ENCODE measurements around the gene ACTN4.
"Not testable (repeated sequence)": the region's sequence is repeated elsewhere in the genome, so short reads cannot be mapped to it uniquely, and the experiment has no call there.

Gene ACTN4

DNA sequence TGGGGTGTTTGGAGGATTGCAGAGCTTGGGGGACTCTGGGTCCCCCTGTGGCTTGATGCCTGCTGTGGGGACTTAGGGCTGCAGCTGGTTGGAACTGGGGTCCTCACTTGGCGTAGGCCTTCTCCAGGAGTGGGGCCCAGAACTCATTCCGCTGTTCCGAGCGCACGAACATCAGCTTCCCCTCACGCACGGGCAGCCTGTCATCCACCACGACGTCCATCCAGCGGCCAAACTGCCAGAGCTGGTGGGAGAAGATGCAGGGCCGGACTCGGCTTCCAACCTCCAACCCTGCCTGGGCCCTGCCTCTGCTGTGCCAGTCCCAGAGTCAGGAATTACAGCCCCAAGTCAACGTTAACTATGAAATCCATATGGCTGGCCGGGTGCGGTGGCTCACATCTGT lies 94.2 kb downstream of the ACTN4 start:
- FAIRE-seq: no peak

DNA sequence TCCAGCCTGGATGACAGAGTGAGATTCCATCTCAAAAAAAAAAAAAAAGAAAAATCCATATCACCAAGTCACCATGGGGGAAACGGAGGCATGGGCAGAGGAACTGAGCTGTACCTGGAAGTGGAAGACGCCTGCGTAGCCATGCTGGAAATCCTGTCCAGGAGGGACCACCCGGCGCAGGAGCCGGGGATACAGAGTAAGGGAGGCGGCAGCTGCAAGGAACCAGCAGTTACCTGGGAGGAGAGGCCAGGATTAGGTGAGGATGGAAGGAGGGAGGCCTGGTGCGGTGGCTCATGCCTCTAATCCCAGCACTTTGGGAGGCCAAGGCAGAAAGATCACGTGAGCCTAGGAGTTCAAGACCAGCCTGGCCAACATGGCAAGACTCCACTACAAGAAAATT lies 94.8 kb downstream of the ACTN4 start:
- FAIRE-seq: no peak

DNA sequence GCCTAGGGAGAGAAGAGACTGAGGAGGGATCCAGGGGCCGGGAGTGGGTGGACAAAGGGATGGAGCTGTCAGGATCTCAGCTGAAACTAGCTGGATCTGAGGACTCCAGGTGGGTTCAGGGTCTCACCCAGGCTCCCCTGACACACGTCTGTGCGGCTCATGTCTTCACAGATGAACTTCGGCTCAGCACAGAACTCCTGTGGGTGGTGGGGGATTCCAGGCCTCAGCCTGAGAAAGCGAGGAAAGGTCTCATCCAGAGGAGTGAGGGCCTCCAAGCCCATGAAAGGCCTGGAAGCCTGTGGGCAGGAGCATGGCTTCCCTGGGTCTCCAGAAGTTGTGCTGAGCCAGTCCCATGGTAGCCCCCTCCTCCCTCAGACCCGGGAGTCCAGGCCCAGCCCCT lies 95.5 kb downstream of the ACTN4 start:
- no peak for FAIRE-seq

DNA sequence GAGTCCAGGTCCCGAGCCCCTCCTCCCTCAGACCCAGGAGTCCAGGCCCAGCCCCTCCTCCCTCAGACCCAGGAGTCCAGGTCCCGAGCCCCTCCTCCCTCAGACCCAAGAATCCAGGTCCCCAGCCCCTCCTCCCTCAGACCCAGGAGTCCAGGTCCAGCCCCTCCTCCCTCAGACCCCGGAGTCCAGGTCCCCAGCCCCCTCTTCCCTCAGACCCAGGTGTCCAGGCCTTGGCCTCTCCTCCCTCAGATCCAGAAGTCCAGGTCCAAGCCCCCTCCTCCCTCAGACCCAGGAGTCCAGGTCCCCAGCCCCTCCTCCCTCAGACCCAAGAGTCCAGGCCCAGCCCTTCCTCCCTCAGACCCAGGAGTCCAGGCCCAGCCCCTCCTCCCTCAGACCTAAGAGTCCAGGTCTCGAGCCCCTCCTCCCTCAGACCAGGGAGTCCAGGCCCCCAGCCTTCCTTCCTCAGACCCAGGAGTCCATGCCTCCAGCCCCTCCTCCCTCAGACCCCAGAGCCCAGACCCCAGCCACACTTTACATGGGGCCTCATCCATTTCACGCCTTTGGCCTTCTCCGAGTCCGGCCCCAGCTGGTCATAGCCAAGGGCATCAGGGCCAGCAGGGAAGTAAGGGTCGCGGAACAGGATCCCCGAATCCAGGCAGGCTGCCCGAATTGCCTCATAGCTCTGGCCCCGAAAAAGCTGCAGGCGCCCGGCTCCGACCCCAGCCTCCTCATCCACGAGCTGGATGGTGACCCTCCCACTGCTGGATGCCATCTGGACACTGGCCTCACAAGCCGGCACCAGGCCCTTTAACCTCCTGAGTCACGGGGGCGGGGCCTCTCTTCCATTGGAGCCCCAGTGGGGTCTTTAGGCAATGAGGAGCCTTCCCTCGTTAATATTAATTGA lies 96.2 kb downstream of the ACTN4 start:
- FAIRE-seq: no peak

DNA sequence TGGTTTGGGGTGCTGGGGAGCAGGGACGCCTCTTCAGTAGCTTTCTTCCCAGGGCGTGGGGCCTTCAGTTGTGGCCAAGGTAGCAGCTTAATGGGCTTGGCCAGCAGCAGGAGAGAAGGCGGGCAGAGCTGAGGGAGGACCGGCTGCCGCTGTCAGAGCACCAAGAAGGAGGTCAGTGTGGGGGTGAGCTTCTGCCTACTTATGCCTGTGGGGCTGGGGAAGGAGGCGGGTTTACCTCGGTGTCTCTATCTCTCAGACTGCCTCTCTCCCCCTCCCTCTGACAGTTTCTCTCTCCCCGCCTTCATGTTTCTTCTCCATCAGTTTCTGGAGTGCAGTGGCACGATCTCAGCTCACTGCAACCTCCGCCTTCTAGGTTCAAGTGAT lies 96.8 kb downstream of the ACTN4 start, which contains the start of gene CAPN12:
CAPN12 (minus strand) TSS at position 177 of the 384 bp plus-strand sequence. CDS start 309 bp downstream, outside the sequence.
- no peak for FAIRE-seq

DNA sequence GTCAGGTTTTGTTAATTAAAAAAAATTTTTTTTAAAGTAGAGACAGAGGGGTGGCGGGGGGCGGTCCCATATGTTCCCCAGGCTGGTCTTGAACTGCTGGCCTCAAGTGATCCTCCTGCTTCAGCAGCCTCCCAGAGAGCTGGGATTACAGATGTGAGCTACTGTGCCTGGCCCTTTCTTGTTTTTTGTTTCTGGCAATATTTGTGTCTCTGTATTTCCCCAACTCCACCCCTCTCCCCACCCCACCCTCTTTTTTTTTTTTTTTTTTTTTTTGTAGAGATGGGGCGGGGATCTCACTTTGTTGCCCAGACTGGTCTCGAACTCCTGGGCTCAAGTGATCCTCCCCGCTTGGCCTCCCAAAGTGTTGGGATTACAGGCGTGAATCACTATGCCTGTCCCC lies 97.4 kb downstream of the ACTN4 start:
- no peak for FAIRE-seq

DNA sequence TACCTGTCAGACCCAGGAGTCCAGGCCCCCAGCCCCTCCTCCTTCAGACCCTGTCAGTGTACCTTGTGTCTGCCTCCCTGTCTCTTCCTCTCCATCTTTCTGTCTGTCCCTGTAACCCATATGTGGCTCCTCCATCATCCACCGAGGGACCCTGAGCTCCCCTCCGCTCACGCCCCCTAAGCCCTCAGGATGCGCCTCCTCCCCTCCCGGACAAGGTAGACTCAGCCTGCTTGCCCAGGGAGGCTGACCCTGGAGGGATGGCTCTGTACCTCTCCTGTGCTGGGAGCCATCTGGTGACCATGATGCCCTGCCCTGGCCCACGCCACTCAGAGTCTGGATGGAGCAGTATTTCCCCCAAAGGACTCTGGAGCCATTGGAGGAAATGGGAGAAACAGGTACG lies 97.9 kb downstream of the ACTN4 start:
- no peak for FAIRE-seq

DNA sequence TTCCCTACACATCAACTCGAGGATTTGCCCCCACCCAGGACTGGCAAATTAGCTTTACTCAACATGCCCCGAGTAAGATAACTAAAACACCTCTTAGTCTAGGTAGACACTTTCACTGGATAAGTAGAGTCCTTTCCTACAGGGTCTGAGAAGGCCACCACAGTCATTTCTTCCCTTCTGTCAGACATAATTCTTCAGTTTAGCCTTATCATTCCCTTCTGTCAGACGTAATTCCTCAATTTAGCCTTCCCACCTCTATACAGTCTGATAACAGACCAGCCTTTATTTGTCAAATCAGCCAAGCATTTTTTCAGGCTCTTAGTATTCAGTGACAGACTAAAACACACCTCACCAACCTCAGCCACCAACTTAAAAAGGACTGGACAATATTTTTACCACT lies 106.3 kb downstream of the ACTN4 start:
- not testable (repeated sequence) for FAIRE-seq

DNA sequence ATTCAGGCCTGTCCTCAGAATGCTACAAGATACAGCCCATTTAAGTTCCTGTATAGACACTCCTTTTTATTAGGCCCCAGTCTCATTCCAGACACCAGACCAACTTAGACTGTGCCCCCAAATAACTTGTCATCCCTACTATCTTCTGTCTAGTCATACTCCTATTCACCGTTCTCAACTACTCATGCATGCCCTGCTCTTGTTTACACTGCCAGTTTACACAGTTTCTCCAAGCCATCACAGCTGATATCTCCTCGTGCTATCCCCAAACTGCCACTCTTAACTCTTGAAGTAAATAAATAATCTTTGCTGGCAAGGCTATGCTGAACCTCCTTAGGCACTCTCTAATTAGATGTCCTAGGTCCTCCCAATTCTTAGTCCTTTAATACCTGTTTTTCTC lies 106.7 kb downstream of the ACTN4 start:
- not testable (repeated sequence) for FAIRE-seq

DNA sequence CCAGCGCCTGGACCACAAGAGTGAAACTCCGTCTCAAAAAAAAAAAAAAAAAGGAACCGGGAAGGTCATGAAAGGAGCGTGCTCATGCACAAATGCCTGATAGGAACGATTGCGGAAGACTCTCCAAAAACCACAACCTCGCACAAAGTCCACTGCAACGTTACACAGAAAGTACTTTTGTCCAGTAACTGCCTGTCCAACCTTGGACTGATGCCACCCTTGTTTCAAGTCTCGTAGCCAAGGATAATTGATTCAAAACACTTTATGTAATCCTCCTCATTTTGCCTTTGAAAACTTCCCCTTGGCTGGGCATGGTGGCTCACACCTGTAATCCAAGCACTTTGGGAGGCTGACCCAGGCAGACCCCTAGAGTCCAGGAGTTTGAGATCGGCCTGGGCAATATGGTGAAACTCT lies 112.1 kb downstream of the ACTN4 start:
- no peak for FAIRE-seq

DNA sequence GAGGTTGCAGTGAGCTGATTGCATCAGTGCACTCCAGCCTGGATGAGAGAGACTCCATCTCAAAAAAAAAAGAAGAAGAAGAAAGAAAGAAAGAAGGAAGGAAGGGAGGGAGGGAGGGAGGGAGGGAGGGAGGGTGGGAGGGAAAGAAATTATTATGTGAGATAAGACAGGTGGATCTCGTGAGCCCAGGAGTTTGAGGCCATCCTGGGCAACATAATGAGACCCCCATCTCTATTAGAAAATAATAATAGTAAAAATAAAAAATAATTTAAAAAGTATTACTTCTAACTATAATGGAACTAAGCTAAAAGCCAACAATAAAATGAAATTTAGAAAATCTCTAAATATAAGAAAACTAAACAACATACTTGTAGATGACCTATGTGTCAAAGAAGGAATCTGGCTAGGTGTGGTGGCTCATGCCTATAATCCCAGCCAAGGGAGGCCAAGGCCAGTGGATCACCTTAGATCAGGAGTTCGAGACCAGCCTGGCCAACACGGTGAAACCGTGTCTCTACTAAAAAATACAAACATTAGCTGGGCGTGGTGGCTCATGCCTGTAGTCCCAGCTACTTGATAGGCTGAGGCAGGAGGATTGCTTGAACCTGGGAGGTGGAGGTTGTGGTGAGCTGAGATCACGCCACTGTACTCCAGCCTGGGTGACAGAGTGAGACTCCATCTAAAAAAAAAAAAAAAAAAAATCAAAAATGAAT lies 113.5 kb downstream of the ACTN4 start:
- FAIRE-seq: not testable (repeated sequence)

DNA sequence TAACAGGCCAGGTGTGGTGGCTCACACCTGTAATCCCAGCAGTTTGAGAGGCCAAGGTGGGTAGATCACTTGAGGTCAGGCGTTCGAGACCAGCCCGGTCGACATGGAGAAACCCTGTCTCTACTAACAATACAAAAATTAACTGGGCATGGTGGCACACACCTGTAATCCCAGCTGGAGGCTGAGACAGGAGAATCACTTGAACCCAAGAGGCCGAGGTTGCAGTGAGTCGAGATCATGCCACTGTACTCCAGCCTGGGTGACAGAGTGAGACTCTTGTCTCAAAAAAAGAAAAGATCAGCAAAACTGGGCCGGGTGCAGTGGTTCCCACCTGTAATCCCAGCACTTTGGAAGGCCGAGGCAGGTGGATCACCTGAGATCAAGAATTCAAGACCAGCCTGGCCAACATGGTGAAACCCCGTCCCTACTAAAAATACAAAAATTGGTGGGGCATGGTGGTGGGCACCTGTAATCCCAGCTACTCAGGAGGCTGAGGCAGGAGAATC lies 114.5 kb downstream of the ACTN4 start:
- not testable (repeated sequence) for FAIRE-seq

DNA sequence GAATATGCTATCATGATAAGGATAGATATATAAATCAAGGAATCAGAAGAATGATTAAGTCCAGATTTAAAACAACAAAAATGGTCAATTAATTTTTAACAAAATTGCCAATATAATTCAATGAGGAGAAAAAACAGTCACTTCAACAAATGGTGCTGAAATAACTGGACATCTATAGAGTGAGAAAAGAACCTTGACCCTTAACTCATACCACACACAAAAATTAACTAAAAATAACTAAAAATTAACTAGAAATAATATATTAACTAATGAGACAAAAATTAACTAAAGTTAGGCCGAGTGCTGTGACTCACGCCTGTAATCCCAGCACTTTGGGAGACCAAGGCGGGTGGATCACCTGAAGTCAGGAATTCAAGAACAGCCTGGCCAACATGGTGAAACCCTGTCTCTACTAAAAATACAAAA lies 116.4 kb downstream of the ACTN4 start:
- FAIRE-seq: no peak

DNA sequence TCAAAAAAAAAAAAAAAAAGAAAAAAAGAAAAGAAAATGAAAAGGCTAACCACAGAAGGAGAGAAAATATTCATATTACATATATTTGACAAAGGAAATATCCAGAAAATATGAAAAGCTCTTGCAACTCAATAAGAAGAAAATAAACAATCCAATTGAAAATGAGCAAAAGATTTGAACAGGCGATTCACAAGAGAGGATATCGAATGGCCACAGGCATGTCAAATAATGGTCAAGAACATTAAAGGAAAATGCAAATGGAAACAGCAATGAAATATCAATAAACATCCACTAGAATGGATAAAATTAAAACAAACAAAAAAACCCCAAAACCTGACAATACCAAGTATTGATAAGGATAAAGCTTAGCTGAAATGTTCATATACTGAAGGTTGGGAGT lies 117.8 kb downstream of the ACTN4 start:
- no peak for FAIRE-seq

DNA sequence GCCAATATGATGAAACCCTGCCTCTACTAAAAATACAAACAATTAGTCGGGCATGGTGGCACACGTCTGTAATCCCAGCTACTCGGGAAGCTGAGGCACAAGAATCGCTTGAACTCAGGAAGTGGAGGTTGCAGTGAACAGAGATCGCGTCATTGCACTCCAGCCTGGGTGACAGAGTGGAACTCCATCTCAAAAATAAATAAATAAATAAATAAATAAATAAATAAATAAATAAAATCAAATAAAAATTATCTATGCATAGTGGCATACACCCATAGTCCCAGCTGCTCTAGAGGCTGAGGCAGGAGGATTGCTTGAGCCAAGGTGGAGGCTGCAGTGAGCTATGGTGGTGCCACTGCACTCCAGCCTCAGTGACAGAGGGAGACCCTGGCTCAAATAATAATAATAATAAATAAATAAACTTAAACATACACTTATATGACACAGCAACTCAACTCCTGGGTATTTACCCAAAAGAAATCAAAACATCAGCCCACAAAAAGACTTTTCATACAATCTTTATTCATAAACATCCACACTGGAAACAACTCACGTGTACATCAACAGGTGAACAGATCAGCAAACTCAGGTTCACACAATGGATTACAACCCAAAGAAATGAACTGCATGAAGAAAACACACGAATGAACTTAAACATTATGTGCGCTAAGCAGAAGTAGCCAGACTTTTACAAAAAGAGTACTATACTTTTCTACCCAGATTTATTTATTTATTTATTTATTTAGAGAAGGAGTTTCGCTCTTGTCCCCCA lies 119.0 kb downstream of the ACTN4 start:
- no peak for FAIRE-seq

DNA sequence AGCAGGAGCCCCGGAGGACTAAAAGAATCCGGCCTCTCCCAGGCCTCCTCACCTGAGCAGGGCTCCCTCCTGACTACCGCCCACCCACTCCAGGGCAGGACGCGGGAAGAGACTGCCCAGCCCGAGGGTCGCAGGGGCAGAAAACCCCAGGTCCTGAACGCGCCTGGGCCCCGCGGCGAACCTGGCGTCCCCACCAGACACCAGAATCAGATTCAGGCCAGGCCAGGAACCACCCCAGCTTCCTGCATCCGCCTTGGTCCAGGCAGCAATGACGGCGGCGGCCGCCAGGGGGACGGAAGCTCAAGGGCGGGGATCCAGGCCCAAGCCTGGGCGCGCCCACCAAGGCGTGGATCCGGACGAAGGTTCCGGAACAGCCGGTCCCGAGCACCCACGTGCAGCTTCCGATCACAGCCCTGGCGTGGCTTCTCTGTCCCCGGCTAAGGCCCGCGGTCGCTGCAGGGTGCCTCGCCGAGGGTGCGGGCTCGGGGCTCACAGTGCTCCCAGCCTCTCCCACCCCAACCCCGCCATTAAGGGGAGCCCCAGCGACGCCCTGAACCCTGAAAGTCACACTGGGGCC lies 122.3 kb downstream of the ACTN4 start:
- FAIRE-seq: no peak

DNA sequence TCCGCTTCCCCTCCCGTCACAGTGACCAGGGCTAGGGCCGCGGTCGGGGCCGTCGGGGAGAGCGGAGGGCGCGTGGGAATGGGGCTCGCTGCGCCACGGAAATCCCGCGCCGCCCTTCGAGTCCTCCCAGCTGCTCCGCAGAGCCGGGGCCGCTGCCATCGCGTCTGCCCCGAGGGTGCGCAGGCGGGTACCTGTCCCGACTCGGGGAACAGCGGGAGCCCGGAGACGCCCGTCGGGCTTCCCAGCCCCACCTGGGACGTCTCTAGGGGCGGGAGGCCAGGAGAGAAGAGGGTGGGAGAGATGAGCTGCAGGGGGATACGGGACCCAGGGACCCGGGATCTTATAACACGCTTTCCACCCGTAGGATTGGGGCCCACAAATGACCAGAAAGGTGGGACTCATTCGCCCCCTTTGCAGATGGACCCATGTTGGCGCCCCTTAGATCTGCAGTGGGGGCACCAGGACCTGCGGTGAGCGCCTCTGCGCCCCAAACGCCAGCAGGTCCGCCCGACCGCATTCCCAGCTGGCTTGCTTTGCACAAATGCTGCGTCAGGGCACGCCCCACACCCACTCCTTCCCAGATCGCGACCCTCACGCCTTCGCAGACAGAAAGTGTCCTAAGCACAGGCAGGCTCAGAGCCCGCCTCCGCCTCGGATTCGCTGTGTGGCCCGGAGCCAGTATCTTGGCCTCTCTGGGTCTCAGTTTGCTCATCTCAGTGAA lies 122.9 kb downstream of the ACTN4 start:
- not testable (repeated sequence) for FAIRE-seq

DNA sequence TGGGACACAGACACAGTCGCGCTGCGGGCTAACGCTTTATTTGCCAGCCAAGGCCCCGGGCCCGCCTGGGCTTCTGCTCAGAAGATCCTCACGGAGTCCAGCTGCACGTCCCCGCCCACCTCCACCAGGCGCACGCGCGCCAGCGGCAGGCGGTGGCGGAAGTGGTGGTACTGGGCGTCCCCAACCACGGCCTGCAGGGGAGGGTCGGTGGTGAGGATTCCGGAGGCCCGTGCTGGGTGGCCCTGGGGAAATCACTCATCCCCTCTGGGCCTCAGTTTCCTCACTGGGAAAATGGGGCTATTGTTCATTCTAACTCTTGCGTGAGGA lies 123.5 kb downstream of the ACTN4 start:
- FAIRE-seq: not testable (repeated sequence)

DNA sequence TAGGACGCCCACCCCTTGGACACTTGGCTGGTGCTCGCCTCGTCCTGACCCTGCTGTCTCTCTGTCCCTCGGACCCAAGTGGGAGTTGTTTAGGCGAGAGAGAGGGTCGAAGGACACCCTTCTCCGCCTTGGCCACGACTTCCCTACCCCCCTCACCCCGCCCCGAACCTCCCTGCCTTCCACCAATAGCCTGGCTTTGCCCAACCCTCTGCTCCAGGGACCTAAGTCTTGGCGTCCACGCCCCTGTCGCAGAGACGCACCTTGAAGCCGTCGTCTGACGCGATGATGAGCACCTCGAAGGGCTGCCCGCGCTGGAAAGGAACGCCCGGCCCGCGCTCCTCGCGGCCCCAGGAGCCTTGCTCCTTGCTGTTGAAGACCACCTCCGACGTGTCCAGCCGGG lies 124.1 kb downstream of the ACTN4 start:
- not testable (repeated sequence) for FAIRE-seq

DNA sequence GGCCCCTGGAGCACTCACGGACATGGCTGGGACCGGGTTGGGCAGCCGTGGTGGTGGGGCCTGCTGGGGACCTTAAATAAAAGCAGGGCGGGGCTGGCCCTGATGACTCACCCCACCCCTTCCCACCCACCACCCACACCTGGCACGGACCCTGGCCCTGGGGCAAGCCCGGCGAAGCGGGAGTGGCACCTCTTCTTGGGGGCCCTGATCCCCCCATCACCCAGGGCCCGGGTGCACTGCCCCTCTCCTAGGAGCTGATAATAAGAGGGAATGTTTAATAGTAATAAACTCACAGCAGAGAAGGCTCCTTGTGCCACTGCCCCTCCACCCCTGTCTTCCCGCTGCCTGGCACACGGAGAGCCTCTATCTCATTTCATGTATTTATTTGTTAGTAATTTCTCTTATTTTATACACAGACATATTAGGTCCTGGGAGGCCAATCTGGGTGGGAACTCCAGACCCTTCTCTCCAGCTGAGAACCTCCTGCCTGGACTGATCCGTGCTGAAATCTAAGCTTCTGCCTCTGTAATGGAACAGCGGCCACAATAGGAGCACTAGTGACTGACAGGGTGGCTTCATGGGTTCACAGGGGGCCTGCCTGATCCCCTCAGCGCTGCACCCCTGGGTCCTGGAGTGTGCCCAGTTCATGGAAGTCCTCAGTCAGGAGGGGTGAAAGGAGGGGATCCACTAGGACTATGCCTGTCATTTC lies 126.2 kb downstream of the ACTN4 start, which contains the start of gene LGALS7:
LGALS7 (minus strand) TSS at position 49 of the 709 bp plus-strand sequence; CDS start at position 24, 25 bp downstream.
- no peak for FAIRE-seq
